Measurements from ENCODE around the gene CADPS2. TPM values are rescaled to one million over a fixed set of nuclear protein-coding genes. Genes with fewer than 3 reads are reported as not detected.

CADPS2 gene
- total and polyA plus RNA-seq, 2 of the 8 experiments (the other 6 are each of a cell fraction or from before 2014, with no cell fraction given), result 8.9 to 22.3 TPM

- Histone ChIP-seq H3K56ac (replicated peaks; ENCODE audit: insufficient read length, low read depth, low read length) (no peak overlapping the region), H3K23me2 (ENCODE audit: low read depth, low read length) (no peaks in the 10 kb centered on the region), H2BK12ac (ENCODE audit: low read depth, low read length) (no peak overlapping the region), H3K79me2 (ENCODE audit: control insufficient read depth in 1 of 2, insufficient read depth in 2 of 2, low read length in 2 of 2) (no peaks in the 10 kb centered on the region), H4K20me1 (replicated peaks in 1 of 2; ENCODE audit: control insufficient read depth in 1 of 2, insufficient read depth in 2 of 2, low read length in 2 of 2) (no peaks in the 10 kb centered on the region), H3K4me2 (ENCODE audit: insufficient read depth in 1 of 2, low read depth in 2 of 2, low read length in 2 of 2) (no peak overlapping the region), H3K79me1 (ENCODE audit: low read depth, low read length) (no peaks in the 10 kb centered on the region; the same call in 1 of the 2 replicates), H2BK15ac (ENCODE audit: low read length) (no peak overlapping the region), H3K9me3 (ENCODE audit: insufficient read depth in 2 of 2, low read depth in 1 of 2, low read length in 1 of 2) (no peaks in the 10 kb centered on the region), H2BK5ac (ENCODE audit: low read depth, low read length) (no peak overlapping the region), H4K91ac (replicated peaks; ENCODE audit: insufficient read length, low read length) (no peak overlapping the region), H3K14ac (ENCODE audit: insufficient read length) (no peak overlapping the region), H4K5ac (ENCODE audit: insufficient read length, low read depth, low read length) (no peak overlapping the region), H3K18ac (ENCODE audit: extremely low read depth, low read length) (no peak overlapping the region), H2AK5ac (ENCODE audit: low read depth, low read length) (no peak overlapping the region), H3K27me3 (replicated peaks in 1 of 4; ENCODE audit: control insufficient read depth in 3 of 4, extremely low read depth in 1 of 4, insufficient read depth in 3 of 4, low read length in 3 of 4) (no peaks in the 10 kb centered on the region), H3K27ac (ENCODE audit: low read depth, low read length) (no peak overlapping the region), H3K4me3 (ENCODE audit: extremely low read depth in 1 of 4, insufficient read depth in 2 of 4, low read depth in 3 of 4, low read length in 4 of 4) (no peak overlapping the region), H2BK120ac (replicated peaks; ENCODE audit: low read depth, low read length) (no peak overlapping the region), H3K36me3 (ENCODE audit: control insufficient read depth in 2 of 4, insufficient read depth in 4 of 4, low read length in 3 of 4) (no peaks in the 10 kb centered on the region), H3K23ac (ENCODE audit: insufficient read length) (no peak overlapping the region), H3K4me1 (replicated peaks in 1 of 4; ENCODE audit: control insufficient read depth in 3 of 4, insufficient read depth in 4 of 4, low read length in 3 of 4) (peaks cover 1 to 7% (median 3%) of the 10 kb centered on the region in 4 experiments; a peak in 5 of 7 replicates), H2BK20ac (ENCODE audit: low read length) (no peak overlapping the region), H4K8ac (ENCODE audit: extremely low read depth, insufficient read depth, low read length) (no peak overlapping the region), H2AFZ (ENCODE audit: low read length) (no peak overlapping the region), H3K9ac (replicated peaks in 1 of 4; ENCODE audit: extremely low read depth in 1 of 4, low read depth in 3 of 4, low read length in 3 of 4) (no peak overlapping the region), H3K4ac (replicated peaks; ENCODE audit: insufficient read length, low read depth, low read length) (no peak overlapping the region)
- POLR2A ChIA-PET (ENCODE audit: partially characterized antibody), result interaction anchor here (1.4 kb wide), 1 partner anchor 16 kb away, joined by 5 read pairs; no protein-coding TSS in a partner anchor
- CTCF ChIA-PET (ENCODE audit: partially characterized antibody), result no interaction called here
- WGBS, 2 experiments (ENCODE audit: extremely low coverage in 1 of 2, insufficient coverage in 1 of 2, insufficient read length in 1 of 2, insufficient replicate concordance in 2 of 2, low coverage in 1 of 2, low lambda C conversion rate in 2 of 2, missing lambda C conversion rate in 1 of 2), result 87% methylated on average over 2 of the region's 2 CpGs; no CpG with 5 or more reads in 1 of the 2 experiments
- FAIRE-seq (no peak), DNase-seq (ENCODE audit: low read depth in 1 of 2, low spot score in 2 of 2) (no peak)
- TF ChIP-seq NANOG (IDR thresholded peaks at IDR 0.05; ENCODE audit: insufficient read depth, low read depth, low read length, poor library complexity, severe bottlenecking) (no peak), BACH1 (IDR thresholded peaks at IDR 0.05; ENCODE audit: low read length) (no peak), E2F6 (IDR thresholded peaks at IDR 0.05) (no peak), CBX5 (IDR thresholded peaks at IDR 0.05; ENCODE audit: low read depth, low read length) (no peak), CBX8 (IDR thresholded peaks at IDR 0.05; ENCODE audit: borderline replicate concordance, low read depth, low read length) (no peak), MAX (IDR thresholded peaks at IDR 0.05) (no peak), KDM1A (IDR thresholded peaks at IDR 0.05; ENCODE audit: borderline replicate concordance, low read length) (no peak), TBP (IDR thresholded peaks at IDR 0.05; ENCODE audit: low read depth, low read length) (no peak)
- TF ChIP-seq, protein P1, sequence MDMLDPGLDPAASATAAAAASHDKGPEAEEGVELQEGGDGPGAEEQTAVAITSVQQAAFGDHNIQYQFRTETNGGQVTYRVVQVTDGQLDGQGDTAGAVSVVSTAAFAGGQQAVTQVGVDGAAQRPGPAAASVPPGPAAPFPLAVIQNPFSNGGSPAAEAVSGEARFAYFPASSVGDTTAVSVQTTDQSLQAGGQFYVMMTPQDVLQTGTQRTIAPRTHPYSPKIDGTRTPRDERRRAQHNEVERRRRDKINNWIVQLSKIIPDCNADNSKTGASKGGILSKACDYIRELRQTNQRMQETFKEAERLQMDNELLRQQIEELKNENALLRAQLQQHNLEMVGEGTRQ (IDR thresholded peaks at IDR 0.05; ENCODE audit: low read length), result no peak
Measured at GRCh38 chr7:122764020-122764419, 122.2 kb downstream of the CADPS2 start.

Measured in H1 (cell line).